ENCODE data around the gene PTPRK. TPM values are rescaled to one million over a fixed set of nuclear protein-coding genes. Genes with fewer than 3 reads are reported as not detected.

PTPRK gene
- total and polyA plus RNA-seq, 2 of the 13 experiments (the other 11 are each of a cell fraction or from before 2014, with no cell fraction given) = 43.6 to 98.3 TPM

DNA sequence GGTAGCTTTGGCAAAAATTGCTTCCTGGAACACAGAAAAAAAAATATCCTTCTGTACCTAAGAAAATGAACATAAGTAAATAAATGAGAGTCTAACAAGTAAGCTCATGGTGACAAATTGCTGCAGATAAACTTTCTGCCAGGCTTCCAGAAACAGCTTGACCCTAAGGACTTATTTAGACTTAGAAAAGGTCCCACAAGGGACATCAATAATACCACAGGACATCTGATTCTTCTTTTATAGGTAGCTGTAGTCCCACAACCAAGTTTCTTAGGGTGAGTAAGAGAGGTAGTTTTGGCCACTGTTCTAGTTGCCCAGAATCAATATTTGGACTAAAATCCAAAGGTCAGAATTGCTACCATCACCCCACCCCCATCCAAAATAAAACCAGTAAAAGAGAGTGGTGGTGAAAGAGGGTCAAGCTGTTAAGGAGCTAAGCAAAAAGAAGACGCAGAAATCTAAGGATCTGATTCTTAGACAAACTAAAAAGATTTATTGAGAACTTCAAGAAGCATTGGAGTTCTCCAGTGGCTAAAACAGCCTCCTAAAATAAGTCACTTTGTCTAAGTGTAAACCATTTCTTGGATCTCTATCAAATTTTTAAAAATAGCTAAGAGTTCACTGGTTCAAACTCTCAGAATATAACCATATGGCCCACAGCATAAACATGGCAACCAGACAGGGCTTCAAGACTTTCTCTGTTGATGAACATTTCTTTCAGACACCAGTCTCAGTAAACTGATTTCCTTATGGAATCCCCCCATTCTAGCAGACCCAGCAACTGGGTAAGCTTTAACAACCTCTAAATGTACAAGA lies 180.6 kb downstream of the PTPRK start (continued):
- no peak for TF ChIP-seq NBN (conservative IDR thresholded peaks at IDR 0.05)
- TF ChIP-seq ELF3 (CRISPR knock-in tag; IDR thresholded peaks at IDR 0.05) = peak; percentile 31; the same call in 1 of the 2 replicates
- TF ChIP-seq NFYC (CRISPR knock-in tag; IDR thresholded peaks at IDR 0.05) = no peak
- no peak for TF ChIP-seq AGO2 (optimal IDR thresholded peaks at IDR 0.05; ENCODE audit: low read depth, low read length)
- TF ChIP-seq, protein P1, sequence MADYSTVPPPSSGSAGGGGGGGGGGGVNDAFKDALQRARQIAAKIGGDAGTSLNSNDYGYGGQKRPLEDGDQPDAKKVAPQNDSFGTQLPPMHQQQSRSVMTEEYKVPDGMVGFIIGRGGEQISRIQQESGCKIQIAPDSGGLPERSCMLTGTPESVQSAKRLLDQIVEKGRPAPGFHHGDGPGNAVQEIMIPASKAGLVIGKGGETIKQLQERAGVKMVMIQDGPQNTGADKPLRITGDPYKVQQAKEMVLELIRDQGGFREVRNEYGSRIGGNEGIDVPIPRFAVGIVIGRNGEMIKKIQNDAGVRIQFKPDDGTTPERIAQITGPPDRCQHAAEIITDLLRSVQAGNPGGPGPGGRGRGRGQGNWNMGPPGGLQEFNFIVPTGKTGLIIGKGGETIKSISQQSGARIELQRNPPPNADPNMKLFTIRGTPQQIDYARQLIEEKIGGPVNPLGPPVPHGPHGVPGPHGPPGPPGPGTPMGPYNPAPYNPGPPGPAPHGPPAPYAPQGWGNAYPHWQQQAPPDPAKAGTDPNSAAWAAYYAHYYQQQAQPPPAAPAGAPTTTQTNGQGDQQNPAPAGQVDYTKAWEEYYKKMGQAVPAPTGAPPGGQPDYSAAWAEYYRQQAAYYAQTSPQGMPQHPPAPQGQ (CRISPR knock-in tag; IDR thresholded peaks at IDR 0.05; ENCODE audit: borderline replicate concordance) = no peak
- TF ChIP-seq, protein P2, sequence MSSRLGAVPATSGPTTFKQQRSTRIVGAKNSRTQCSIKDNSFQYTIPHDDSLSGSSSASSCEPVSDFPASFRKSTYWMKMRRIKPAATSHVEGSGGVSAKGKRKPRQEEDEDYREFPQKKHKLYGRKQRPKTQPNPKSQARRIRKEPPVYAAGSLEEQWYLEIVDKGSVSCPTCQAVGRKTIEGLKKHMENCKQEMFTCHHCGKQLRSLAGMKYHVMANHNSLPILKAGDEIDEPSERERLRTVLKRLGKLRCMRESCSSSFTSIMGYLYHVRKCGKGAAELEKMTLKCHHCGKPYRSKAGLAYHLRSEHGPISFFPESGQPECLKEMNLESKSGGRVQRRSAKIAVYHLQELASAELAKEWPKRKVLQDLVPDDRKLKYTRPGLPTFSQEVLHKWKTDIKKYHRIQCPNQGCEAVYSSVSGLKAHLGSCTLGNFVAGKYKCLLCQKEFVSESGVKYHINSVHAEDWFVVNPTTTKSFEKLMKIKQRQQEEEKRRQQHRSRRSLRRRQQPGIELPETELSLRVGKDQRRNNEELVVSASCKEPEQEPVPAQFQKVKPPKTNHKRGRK (CRISPR knock-in tag; IDR thresholded peaks at IDR 0.05) = no peak
- TF ChIP-seq, protein P3, sequence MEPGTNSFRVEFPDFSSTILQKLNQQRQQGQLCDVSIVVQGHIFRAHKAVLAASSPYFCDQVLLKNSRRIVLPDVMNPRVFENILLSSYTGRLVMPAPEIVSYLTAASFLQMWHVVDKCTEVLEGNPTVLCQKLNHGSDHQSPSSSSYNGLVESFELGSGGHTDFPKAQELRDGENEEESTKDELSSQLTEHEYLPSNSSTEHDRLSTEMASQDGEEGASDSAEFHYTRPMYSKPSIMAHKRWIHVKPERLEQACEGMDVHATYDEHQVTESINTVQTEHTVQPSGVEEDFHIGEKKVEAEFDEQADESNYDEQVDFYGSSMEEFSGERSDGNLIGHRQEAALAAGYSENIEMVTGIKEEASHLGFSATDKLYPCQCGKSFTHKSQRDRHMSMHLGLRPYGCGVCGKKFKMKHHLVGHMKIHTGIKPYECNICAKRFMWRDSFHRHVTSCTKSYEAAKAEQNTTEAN (CRISPR knock-in tag; conservative IDR thresholded peaks at IDR 0.05) = no peak
- TF ChIP-seq ZNF343 (CRISPR knock-in tag; IDR thresholded peaks at IDR 0.05) = no peak
- TF ChIP-seq RNF2 (conservative IDR thresholded peaks at IDR 0.05; ENCODE audit: low read depth) = no peak
- peak; percentile 12; the same call in 1 of the 2 replicates for TF ChIP-seq SAP130 (CRISPR knock-in tag; IDR thresholded peaks at IDR 0.05; ENCODE audit: low read depth)
- TF ChIP-seq, protein P4, sequence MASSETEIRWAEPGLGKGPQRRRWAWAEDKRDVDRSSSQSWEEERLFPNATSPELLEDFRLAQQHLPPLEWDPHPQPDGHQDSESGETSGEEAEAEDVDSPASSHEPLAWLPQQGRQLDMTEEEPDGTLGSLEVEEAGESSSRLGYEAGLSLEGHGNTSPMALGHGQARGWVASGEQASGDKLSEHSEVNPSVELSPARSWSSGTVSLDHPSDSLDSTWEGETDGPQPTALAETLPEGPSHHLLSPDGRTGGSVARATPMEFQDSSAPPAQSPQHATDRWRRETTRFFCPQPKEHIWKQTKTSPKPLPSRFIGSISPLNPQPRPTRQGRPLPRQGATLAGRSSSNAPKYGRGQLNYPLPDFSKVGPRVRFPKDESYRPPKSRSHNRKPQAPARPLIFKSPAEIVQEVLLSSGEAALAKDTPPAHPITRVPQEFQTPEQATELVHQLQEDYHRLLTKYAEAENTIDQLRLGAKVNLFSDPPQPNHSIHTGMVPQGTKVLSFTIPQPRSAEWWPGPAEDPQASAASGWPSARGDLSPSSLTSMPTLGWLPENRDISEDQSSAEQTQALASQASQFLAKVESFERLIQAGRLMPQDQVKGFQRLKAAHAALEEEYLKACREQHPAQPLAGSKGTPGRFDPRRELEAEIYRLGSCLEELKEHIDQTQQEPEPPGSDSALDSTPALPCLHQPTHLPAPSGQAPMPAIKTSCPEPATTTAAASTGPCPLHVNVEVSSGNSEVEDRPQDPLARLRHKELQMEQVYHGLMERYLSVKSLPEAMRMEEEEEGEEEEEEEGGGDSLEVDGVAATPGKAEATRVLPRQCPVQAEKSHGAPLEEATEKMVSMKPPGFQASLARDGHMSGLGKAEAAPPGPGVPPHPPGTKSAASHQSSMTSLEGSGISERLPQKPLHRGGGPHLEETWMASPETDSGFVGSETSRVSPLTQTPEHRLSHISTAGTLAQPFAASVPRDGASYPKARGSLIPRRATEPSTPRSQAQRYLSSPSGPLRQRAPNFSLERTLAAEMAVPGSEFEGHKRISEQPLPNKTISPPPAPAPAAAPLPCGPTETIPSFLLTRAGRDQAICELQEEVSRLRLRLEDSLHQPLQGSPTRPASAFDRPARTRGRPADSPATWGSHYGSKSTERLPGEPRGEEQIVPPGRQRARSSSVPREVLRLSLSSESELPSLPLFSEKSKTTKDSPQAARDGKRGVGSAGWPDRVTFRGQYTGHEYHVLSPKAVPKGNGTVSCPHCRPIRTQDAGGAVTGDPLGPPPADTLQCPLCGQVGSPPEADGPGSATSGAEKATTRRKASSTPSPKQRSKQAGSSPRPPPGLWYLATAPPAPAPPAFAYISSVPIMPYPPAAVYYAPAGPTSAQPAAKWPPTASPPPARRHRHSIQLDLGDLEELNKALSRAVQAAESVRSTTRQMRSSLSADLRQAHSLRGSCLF (CRISPR knock-in tag; IDR thresholded peaks at IDR 0.05; ENCODE audit: borderline replicate concordance) = no peak
- TF ChIP-seq PCBP1 (IDR thresholded peaks at IDR 0.05; ENCODE audit: borderline replicate concordance, low read depth, low read length) = no peak
- TF ChIP-seq ZBTB7B (CRISPR knock-in tag; IDR thresholded peaks at IDR 0.05) = no peak; the same call in 1 of the 2 replicates
- no peak; the same call in 1 of the 2 replicates for TF ChIP-seq SALL1 (CRISPR knock-in tag; IDR thresholded peaks at IDR 0.05)
- no peak for TF ChIP-seq ETV5 (CRISPR knock-in tag; IDR thresholded peaks at IDR 0.05; ENCODE audit: borderline replicate concordance)
- no peak for TF ChIP-seq SUZ12 (IDR thresholded peaks at IDR 0.05; ENCODE audit: low read depth, low read length)
- no peak for TF ChIP-seq SOX6 (IDR thresholded peaks at IDR 0.05)
- peak; percentile 55 for TF ChIP-seq SOX6 (CRISPR knock-in tag; IDR thresholded peaks at IDR 0.05)
- no peak for TF ChIP-seq ZNF180 (CRISPR knock-in tag; IDR thresholded peaks at IDR 0.05; ENCODE audit: borderline replicate concordance, low read depth)

Measured in HepG2 (cell line).